SK-N-SH (cell line): ENCODE measurements around the gene DNAH6. TPM values are rescaled to one million over a fixed set of nuclear protein-coding genes. Genes with fewer than 3 reads are reported as not detected.

Experiments
- CTCF ChIA-PET: fragments of 300-600, 350-600 bp; formaldehyde crosslinking; extraction: SDS; loops from one replicate; lab custom pipeline; 2021; lab: Yijun Ruan, JAX
- POLR2A ChIA-PET: fragments of 350-600 bp; sonication (Branson Sonifier 250); formaldehyde crosslinking; extraction: SDS; loops from one replicate; lab custom pipeline; 2020; ENCODE audit warnings: antibody characterized with exemption, inconsistent platforms; lab: Yijun Ruan, JAX
- DNase-seq: peaks from one replicate; pipeline ENCODE4 v3.0.0; 2012
- H2AFZ ChIP-seq: fragments of 200-600 bp; sonication (generic); 2 replicates; pipeline ENCODE4 v1.8.1; 2016; ENCODE audit warnings: antibody characterized with exemption, mild to moderate bottlenecking, low read depth
- H3F3A ChIP-seq: fragments of 200-600 bp; sonication (generic); replicated peaks from 2 replicates; pipeline ENCODE3; 2016; ENCODE audit warnings: antibody characterized with exemption, mild to moderate bottlenecking; ENCODE audit not compliant: insufficient read depth
- H3K27ac ChIP-seq, 2 experiments: fragments of 200-500 bp in 1 of 2; fragments of 200-600 bp in 1 of 2; sonication (Bioruptor generic) in 1 of 2; sonication (generic), shearing (Covaris generic) in 1 of 2; 2 replicates each; pipeline versions ENCODE4 v1.5.1 to v1.6.1; 2014 to 2016; ENCODE audit warnings: low read depth in 2 of 2, inconsistent platforms in 1 of 2, low read length in 1 of 2, mild to moderate bottlenecking in 1 of 2, mixed read lengths in 1 of 2
- H3K27me3 ChIP-seq: fragments of 200-600 bp; sonication (generic), shearing (Covaris generic); 2 replicates; pipeline ENCODE4 v1.6.1; 2016; ENCODE audit warnings: mixed run types; ENCODE audit not compliant: insufficient read depth
- H3K36me3 ChIP-seq, 2 experiments: fragments of 200-500 bp in 1 of 2; fragments of 200-600 bp in 1 of 2; sonication (Bioruptor generic) in 1 of 2; sonication (generic) in 1 of 2; replicated peaks in 1 of 2; 2 replicates each; pipeline versions ENCODE3 to v1.5.1; 2014 to 2016; ENCODE audit warnings: low read length in 1 of 2, mild to moderate bottlenecking in 1 of 2; ENCODE audit not compliant: insufficient read depth in 2 of 2, control insufficient read depth in 1 of 2
- H3K4me1 ChIP-seq, 2 experiments: fragments of 200-500 bp in 1 of 2; fragments of 200-600 bp in 1 of 2; sonication (Bioruptor generic) in 1 of 2; sonication (generic), shearing (Covaris generic) in 1 of 2; 2 replicates each; pipeline versions ENCODE4 v1.5.1 to v1.6.1; 2014 to 2016; ENCODE audit warnings: low read depth in 1 of 2, low read length in 1 of 2, mixed run types in 1 of 2; ENCODE audit not compliant: insufficient read depth in 2 of 2, control insufficient read depth in 1 of 2
- H3K4me2 ChIP-seq: fragments of 200-600 bp; sonication (generic), shearing (Covaris generic); 2 replicates; pipeline ENCODE4 v1.6.1; 2017; ENCODE audit warnings: mixed run types
- H3K4me3 ChIP-seq, 2 experiments: fragments of 200-500 bp in 1 of 2; fragments of 200-600 bp in 1 of 2; sonication (Bioruptor generic) in 1 of 2; sonication (generic), shearing (Covaris generic) in 1 of 2; 2 replicates each; pipeline versions ENCODE4 v1.5.1 to v1.8.1; 2014 to 2016; ENCODE audit warnings: low read depth in 2 of 2, inconsistent platforms in 1 of 2, low read length in 1 of 2, mild to moderate bottlenecking in 1 of 2, mixed read lengths in 1 of 2, moderate library complexity in 1 of 2
- H3K79me2 ChIP-seq: fragments of 200-600 bp; sonication (generic); 2 replicates; pipeline ENCODE4 v1.8.1; 2017; ENCODE audit warnings: mild to moderate bottlenecking; ENCODE audit not compliant: insufficient read depth
- H3K9ac ChIP-seq: fragments of 200-600 bp; sonication (generic); 2 replicates; pipeline ENCODE4 v1.6.1; 2017; ENCODE audit warnings: mixed run types
- H3K9me2 ChIP-seq: fragments of 200-600 bp; sonication (generic); 2 replicates; pipeline ENCODE4 v1.6.1; 2017; ENCODE audit warnings: mixed run types
- H3K9me3 ChIP-seq: fragments of 200-600 bp; sonication (generic); 2 replicates; pipeline ENCODE4 v1.6.1; 2017; ENCODE audit warnings: mixed run types, mild to moderate bottlenecking, moderate library complexity
- H4K20me1 ChIP-seq: fragments of 200-600 bp; sonication (generic); 2 replicates; pipeline ENCODE4 v1.6.1; 2017; ENCODE audit warnings: mild to moderate bottlenecking, mixed run types; ENCODE audit not compliant: insufficient read depth
- CTCF ChIP-seq: fragments of 200-600 bp; sonication (generic); IDR thresholded peaks from 2 replicates; pipeline ENCODE4 v1.6.1; 2017; ENCODE audit warnings: antibody characterized with exemption, mild to moderate bottlenecking, moderate library complexity
- ELF1 ChIP-seq: IDR thresholded peaks from 2 replicates; pipeline ENCODE4 v1.4.0; 2012
- EP300 ChIP-seq, 2 experiments: IDR thresholded peaks; 2 replicates each; pipeline versions ENCODE4 v1.4.0 to v1.6.1; 2012; ENCODE audit warnings: borderline replicate concordance in 1 of 2, low read depth in 1 of 2, low read length in 1 of 2
- FOXM1 ChIP-seq: IDR thresholded peaks from 2 replicates; pipeline ENCODE4 v1.4.0; 2012; ENCODE audit warnings: low read depth, mild to moderate bottlenecking
- GABPA ChIP-seq: IDR thresholded peaks from 2 replicates; pipeline ENCODE4 v1.4.0; 2012; ENCODE audit warnings: low read depth, mild to moderate bottlenecking
- JUND ChIP-seq: IDR thresholded peaks from 2 replicates; pipeline ENCODE4 v1.4.0; 2012
- MAX ChIP-seq: IDR thresholded peaks from 2 replicates; pipeline ENCODE4 v1.4.0; 2012; ENCODE audit warnings: low read depth
- MEF2A ChIP-seq: IDR thresholded peaks from 2 replicates; pipeline ENCODE4 v1.4.0; 2012; ENCODE audit warnings: low read depth, borderline replicate concordance
- MXI1 ChIP-seq: IDR thresholded peaks from 2 replicates; pipeline ENCODE4 v1.6.1; 2012; ENCODE audit warnings: mild to moderate bottlenecking, low read depth, low read length, improper control_type of control experiment
- POLR2AphosphoS5 ChIP-seq: IDR thresholded peaks from 2 replicates; pipeline ENCODE4 v1.6.1; 2012; ENCODE audit warnings: low read depth, low read length
- RFX5 ChIP-seq: IDR thresholded peaks from 2 replicates; pipeline ENCODE4 v1.6.1; 2012; ENCODE audit warnings: mild to moderate bottlenecking, improper control_type of control experiment, low read length
- SIN3A ChIP-seq: IDR thresholded peaks from 2 replicates; pipeline ENCODE4 v1.6.1; 2012; ENCODE audit warnings: low read depth, mild to moderate bottlenecking, low read length, moderate library complexity, borderline replicate concordance
- USF1 ChIP-seq: IDR thresholded peaks from 2 replicates; pipeline ENCODE4 v1.4.0; 2012; ENCODE audit warnings: low read depth, borderline replicate concordance
- WGBS: methylation state at CpG from one replicate; pipeline ENCODE4 v1.1.6; 2017; ENCODE audit warnings: low lambda C conversion rate; 5-methylcytosine and 5-hydroxymethylcytosine counted together
- polyA plus RNA-seq, 3 experiments: library from polyadenylated mRNA; depleted of rRNA; stranded (reverse); fragments of >200 nt; gene quantifications; 2 replicates each; pipeline ENCODE4 v1.2.3, GENCODE V29; 2012

DNAH6 gene
- polyA plus RNA-seq, 1 of the 3 experiments (the other 2 are of a cell fraction), result 0.03 TPM

GRCh38 chr2:84847326-84848050 is 331.2 kb downstream of the DNAH6 start (continued):
- TF ChIP-seq USF1, result no peak
- TF ChIP-seq GABPA, result no peak
- TF ChIP-seq MEF2A, result no peak
- TF ChIP-seq FOXM1, result no peak
- TF ChIP-seq RFX5, result no peak

- CTCF ChIA-PET, result interaction anchor here (0.9 to 1.1 kb wide), 2 partner anchors 32 to 33 kb away, joined by 3 read pairs; partner anchors contain the start of gene TRABD2A
- 34% methylated on average over 8 of the region's 8 CpGs for WGBS
- H3F3A ChIP-seq, result no peaks in the 10 kb centered on the region
- no peaks in the 10 kb centered on the region for H3K79me2 ChIP-seq
- POLR2A ChIA-PET, result no interaction called here
- no peak overlapping the region for H3K27ac ChIP-seq
- no peak overlapping the region for H2AFZ ChIP-seq
- no peaks in the 10 kb centered on the region for H3K36me3 ChIP-seq
- no peaks in the 10 kb centered on the region for H3K9me2 ChIP-seq
- no peak overlapping the region for H3K4me2 ChIP-seq
- H3K4me1 ChIP-seq, result no peaks in the 10 kb centered on the region
- no peaks in the 10 kb centered on the region for H3K9me3 ChIP-seq
- no peak overlapping the region for H3K9ac ChIP-seq
- no peak for DNase-seq
- H3K27me3 ChIP-seq, result peaks cover 5% of the 10 kb centered on the region; the same call in 1 of the 2 replicates
- TF ChIP-seq ELF1, result no peak
- TF ChIP-seq USF1, result no peak
- no peak for TF ChIP-seq POLR2AphosphoS5
- TF ChIP-seq EP300 (IDR thresholded peaks at IDR 0.05; ENCODE audit: borderline replicate concordance in 1 of 2, low read depth in 1 of 2, low read length in 1 of 2), result no peak
- TF ChIP-seq MAX, result no peak
- no peak for TF ChIP-seq CTCF
- no peak for TF ChIP-seq MXI1
- TF ChIP-seq JUND, result no peak
- no peak for TF ChIP-seq SIN3A
- no peak for TF ChIP-seq RFX5
- H3K4me3 ChIP-seq, result no peak overlapping the region
- no peaks in the 10 kb centered on the region for H4K20me1 ChIP-seq
Measured at GRCh38 chr2:84849271-84849952, 333.1 kb downstream of the DNAH6 start.
